ENCODE results near the gene MTG2.
A peak's percentile ranks its signal among the peaks of the same experiment; 100 is the strongest.

Gene MTG2

GRCh38 chr20:62141397-62142251 lies 41.2 kb upstream of the MTG2 start (continued):
- no peak for TF ChIP-seq POU6F1 (CRISPR knock-in tag; IDR thresholded peaks at IDR 0.05; ENCODE audit: borderline replicate concordance, low read depth)
- TF ChIP-seq PATZ1 (CRISPR knock-in tag; IDR thresholded peaks at IDR 0.05; ENCODE audit: borderline replicate concordance), result no peak
- TF ChIP-seq GLIS3 (CRISPR knock-in tag; IDR thresholded peaks at IDR 0.05), result no peak
- no peak for TF ChIP-seq ZNF70 (CRISPR knock-in tag; IDR thresholded peaks at IDR 0.05)

- ATAC-seq, result peak; percentile 13; the same call in 2 of the 3 replicates
- TF ChIP-seq ZNF8 (CRISPR knock-in tag; IDR thresholded peaks at IDR 0.05), result no peak
- TF ChIP-seq ZFP3 (CRISPR knock-in tag; IDR thresholded peaks at IDR 0.05), result no peak
- no peak for TF ChIP-seq ZFP30 (CRISPR knock-in tag; IDR thresholded peaks at IDR 0.05)
- TF ChIP-seq TCF4 (CRISPR knock-in tag; IDR thresholded peaks at IDR 0.05; ENCODE audit: borderline replicate concordance), result no peak
- TF ChIP-seq ZC3H10 (CRISPR knock-in tag; IDR thresholded peaks at IDR 0.05), result no peak
- TF ChIP-seq SNAI2 (CRISPR knock-in tag; IDR thresholded peaks at IDR 0.05), result no peak
- TF ChIP-seq TOX (CRISPR knock-in tag; IDR thresholded peaks at IDR 0.05; ENCODE audit: borderline replicate concordance), result no peak
- no peak for TF ChIP-seq BACH2 (CRISPR knock-in tag; IDR thresholded peaks at IDR 0.05; ENCODE audit: borderline replicate concordance)
- TF ChIP-seq CSRNP3 (CRISPR knock-in tag; IDR thresholded peaks at IDR 0.05), result no peak
- TF ChIP-seq ARNTL (CRISPR knock-in tag; IDR thresholded peaks at IDR 0.05; ENCODE audit: borderline replicate concordance, low read depth), result no peak
- TF ChIP-seq CREB5 (CRISPR knock-in tag; IDR thresholded peaks at IDR 0.05; ENCODE audit: low read depth), result no peak
- TF ChIP-seq PATZ1 (CRISPR knock-in tag; IDR thresholded peaks at IDR 0.05; ENCODE audit: borderline replicate concordance), result no peak
- no peak for TF ChIP-seq POU6F1 (CRISPR knock-in tag; IDR thresholded peaks at IDR 0.05; ENCODE audit: borderline replicate concordance, low read depth)
- TF ChIP-seq PPARA (CRISPR knock-in tag; IDR thresholded peaks at IDR 0.05; ENCODE audit: borderline replicate concordance), result no peak
- no peak for TF ChIP-seq OSR1 (CRISPR knock-in tag; IDR thresholded peaks at IDR 0.05)
- TF ChIP-seq GLIS3 (CRISPR knock-in tag; IDR thresholded peaks at IDR 0.05), result no peak
Measured at GRCh38 chr20:62142252-62143080, 40.4 kb upstream of the MTG2 start.
